ENCODE data around the gene SPTLC2.
A peak's percentile ranks its signal among the peaks of the same experiment; 100 is the strongest.
"Not testable (repeated sequence)": the region's sequence is repeated elsewhere in the genome, so short reads cannot be mapped to it uniquely, and the experiment has no call there.

SPTLC2 gene

DNA sequence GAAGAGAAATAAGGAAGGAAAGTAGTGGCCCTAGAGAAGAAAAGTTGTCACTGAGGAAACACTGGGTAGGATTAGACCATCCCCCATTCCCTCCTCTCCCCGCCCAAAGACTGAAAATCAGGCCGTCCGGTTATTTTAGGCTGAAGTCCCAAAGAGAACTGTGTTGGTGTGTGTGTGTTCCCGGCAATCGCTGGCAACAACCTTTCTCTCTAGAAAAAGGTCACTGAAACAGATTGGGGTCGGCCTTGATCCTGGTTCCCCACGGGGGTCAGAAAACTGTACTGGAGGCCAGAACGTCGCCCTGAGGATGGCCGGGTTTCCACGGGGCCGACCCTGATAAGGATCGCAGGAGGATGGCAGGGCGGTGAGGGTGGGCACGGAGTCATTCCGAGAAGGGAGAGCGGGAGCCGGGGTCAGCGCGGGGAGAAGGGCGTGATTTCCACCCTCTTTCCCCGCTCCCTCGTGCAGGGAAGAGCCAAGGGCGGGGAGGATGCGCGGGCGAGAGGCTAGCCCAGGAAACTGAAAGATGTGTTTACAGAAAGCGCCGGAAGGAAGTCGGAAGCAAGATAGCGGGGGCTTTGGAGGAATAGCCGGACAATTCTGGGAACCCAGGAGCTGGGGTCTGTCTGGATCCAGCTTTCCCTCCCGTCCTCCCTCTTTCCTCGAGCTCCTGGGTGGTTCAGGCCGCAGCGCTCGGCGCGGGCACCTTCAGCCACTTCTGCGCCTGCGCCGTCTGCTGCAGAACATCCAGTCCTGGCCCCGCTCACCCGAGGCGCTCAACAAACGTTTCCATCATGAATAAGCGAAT, 25.3 kb upstream of the SPTLC2 start:
- DNase-seq (ENCODE audit: extremely low spot score): peak; percentile 83
- ChIA-PET POLR2A (interaction anchor here (0.6 kb wide), 1 partner anchor 282 kb away, joined by 3 read pairs; no protein-coding TSS in a partner anchor), CTCF (interaction anchor here (1.2 to 5.0 kb wide), 2 partner anchors 13 to 17 kb away, joined by 3 to 15 read pairs; no protein-coding TSS in a partner anchor)

DNA sequence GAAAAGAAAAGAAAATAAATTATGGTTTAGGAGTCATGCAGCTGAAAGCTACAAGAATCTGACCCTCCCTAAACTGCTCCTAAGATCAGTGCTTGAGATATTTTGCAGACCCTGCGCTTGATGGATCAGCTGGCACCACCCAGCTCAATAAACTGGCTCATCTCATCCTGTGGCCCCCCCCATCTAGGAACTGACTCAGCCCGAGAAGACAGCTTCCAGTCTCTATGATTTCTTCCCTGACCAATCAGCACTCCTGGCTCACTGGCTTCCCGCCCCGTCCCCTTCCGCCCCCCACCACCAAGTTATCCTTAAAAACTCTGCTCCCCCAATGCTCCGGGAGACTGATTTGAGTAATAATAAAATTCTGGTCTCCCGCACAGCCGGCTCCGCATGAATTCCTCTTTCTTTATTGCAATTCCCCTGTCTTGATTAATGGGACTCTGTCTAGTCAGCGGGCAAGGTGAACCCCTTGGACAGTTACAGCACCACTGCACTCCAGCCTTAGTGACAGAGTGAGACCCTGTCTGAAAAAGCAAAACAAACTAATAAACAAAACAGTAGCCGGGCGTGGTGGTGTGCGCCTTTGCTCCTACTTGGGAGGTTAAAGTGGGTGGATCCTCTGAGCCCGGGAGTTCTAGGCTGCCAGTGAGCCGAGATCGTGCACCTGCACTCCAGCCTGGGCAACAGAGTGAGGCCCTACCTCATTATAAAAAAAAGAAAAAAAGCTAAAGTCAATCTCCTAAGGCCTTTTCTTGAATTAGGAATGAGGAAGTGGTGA, 24.5 kb upstream of the SPTLC2 start:
- CTCF ChIA-PET: interaction anchor here (5.0 kb wide), 1 partner anchor 14 kb away, joined by 15 read pairs; no protein-coding TSS in a partner anchor
- TF ChIP-seq, protein P1, sequence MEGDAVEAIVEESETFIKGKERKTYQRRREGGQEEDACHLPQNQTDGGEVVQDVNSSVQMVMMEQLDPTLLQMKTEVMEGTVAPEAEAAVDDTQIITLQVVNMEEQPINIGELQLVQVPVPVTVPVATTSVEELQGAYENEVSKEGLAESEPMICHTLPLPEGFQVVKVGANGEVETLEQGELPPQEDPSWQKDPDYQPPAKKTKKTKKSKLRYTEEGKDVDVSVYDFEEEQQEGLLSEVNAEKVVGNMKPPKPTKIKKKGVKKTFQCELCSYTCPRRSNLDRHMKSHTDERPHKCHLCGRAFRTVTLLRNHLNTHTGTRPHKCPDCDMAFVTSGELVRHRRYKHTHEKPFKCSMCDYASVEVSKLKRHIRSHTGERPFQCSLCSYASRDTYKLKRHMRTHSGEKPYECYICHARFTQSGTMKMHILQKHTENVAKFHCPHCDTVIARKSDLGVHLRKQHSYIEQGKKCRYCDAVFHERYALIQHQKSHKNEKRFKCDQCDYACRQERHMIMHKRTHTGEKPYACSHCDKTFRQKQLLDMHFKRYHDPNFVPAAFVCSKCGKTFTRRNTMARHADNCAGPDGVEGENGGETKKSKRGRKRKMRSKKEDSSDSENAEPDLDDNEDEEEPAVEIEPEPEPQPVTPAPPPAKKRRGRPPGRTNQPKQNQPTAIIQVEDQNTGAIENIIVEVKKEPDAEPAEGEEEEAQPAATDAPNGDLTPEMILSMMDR (IDR thresholded peaks at IDR 0.05; ENCODE audit: control extremely low read depth, extremely low read depth, low read depth, missing control alignments): no peak
- DNase-seq (ENCODE audit: extremely low spot score): no peak
- POLR2A ChIA-PET: interaction anchor here (0.6 kb wide), 1 partner anchor 283 kb away, joined by 3 read pairs; no protein-coding TSS in a partner anchor

More for the DNA sequence above, 25.3 kb upstream of the SPTLC2 start:
- TF ChIP-seq, protein P1 (IDR thresholded peaks at IDR 0.05; ENCODE audit: control extremely low read depth, extremely low read depth, low read depth, missing control alignments): no peak

DNA sequence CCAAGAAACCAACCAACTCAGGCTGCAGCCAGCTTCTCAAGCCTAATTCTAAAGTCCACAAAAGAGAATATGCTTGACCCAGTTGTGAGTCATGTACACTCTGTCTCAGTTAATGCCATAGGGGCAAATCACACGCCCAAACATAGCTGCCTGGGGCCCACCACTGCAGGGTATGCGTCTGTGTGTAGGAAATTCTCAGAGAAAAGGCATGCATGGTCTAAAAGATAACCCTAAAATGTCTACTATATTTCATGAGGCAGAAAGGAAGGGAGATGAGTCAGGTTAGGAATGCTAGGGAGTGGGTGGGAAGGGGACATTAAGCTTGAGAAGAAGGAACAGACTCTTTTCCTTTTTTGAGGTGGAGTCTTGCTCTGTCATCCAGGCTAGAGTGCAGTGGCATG, 22.3 kb upstream of the SPTLC2 start:
- DNase-seq (ENCODE audit: extremely low spot score): no peak
- ChIA-PET CTCF (interaction anchor here (0.9 to 5.0 kb wide), 4 partner anchors 9 to 179 kb away, joined by 3 to 15 read pairs (median 4); no protein-coding TSS in a partner anchor), POLR2A (no interaction called here)
- TF ChIP-seq, protein P1 (IDR thresholded peaks at IDR 0.05; ENCODE audit: control extremely low read depth, extremely low read depth, low read depth, missing control alignments): no peak

DNA sequence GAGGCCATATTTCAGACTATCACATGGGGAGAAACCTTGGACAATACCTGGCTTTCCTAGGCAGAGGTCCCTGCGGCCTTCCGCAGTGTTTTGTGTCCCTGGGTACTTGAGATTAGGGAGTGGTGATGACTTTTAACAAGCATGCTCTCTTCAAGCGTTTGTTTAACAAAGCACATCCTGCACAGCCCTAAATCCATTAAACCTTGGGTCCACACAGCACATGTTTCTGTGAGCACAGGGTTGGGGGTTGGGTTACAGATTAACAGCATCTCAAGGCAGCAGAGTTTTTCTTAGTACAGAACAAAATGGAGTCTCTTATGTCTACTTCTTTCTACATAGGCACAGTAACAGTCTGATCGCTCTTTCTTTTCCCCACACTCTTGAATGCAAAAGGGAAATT, 19.4 kb upstream of the SPTLC2 start:
- POLR2A ChIA-PET; CTCF ChIA-PET; DNase-seq (ENCODE audit: extremely low spot score): not testable (repeated sequence)

DNA sequence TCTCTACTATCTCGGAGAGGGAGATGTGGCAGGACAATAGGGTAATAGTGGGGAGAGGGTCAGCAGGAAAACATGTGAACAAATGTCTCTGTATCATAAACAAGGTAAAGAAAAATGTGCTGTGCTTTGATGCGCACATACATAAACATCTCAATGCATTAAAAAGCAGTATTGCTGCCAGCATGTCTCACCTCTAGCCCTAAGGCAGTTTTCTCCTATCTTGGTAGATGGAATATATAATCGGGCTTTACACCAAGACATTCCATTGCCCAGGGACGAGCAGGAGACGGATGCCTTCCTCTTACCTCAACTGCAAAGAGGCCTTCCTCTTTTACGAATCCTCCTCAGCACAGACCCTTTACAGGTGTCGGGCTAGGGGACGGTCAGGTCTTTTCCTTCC, 19.0 kb upstream of the SPTLC2 start:
- POLR2A ChIA-PET; DNase-seq (ENCODE audit: extremely low spot score); CTCF ChIA-PET: not testable (repeated sequence)

DNA sequence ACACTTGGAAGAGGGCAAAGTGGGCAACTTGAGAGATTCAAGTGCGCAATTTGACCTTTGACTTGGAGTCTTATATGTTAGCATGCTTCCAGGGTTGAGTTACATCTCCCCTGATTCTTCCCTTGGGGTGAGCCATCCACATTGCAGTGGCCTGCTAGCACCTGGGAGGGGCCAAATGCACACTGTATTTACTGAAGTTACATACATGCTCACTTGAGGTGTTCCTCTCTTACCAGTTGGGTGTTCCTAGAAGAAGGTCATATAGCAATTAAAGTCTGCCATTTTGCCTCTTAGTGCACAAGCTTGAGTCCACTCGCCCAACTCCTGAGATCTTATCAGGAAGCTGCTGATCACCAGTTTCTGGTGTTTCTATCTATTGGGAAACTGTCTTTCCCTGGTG, 13.7 kb upstream of the SPTLC2 start:
- TF ChIP-seq, protein P1 (IDR thresholded peaks at IDR 0.05; ENCODE audit: control extremely low read depth, extremely low read depth, low read depth, missing control alignments): no peak
- POLR2A ChIA-PET: no interaction called here
- CTCF ChIA-PET: no interaction called here
- no peak for DNase-seq (ENCODE audit: extremely low spot score)

DNA sequence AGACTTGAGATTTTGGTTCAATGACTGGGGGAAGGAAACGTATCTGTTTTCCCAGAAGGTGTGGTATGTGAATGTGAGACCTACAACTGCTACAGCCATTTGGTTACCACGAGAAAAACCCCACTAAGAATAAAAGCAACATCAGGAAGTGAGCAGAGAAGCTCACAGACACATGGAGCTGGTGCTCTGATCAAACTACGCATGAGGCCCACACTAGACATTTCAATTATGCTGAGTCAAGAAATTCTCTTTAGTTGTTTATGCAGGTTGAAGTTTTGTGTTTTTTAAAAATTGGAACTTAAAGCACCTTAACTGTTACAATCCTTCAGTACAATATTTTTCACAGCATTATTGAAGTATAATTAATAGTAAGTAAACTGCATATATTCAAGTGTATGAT, 8.9 kb upstream of the SPTLC2 start:
- CTCF ChIA-PET: no interaction called here
- TF ChIP-seq, protein P1 (IDR thresholded peaks at IDR 0.05; ENCODE audit: control extremely low read depth, extremely low read depth, low read depth, missing control alignments): no peak
- no peak for DNase-seq (ENCODE audit: extremely low spot score)
- POLR2A ChIA-PET: no interaction called here
